HFFc6 (cell line): ENCODE measurements around the gene RAD51D. TPM values are rescaled to one million over a fixed set of nuclear protein-coding genes. Genes with fewer than 3 reads are reported as not detected.

ENCODE experiments used
- DNase-seq: peaks from one replicate; pipeline ENCODE4 v3.0.0-alpha.2; 2018
- H3K27ac Mint-ChIP-seq: 2 replicates; pipeline ENCODE4 v1.8.0; 2020; ENCODE audit warnings: mild to moderate bottlenecking, mixed read lengths
- H3K27me3 Mint-ChIP-seq: 2 replicates; pipeline ENCODE4 v1.8.0; 2021; ENCODE audit warnings: mild to moderate bottlenecking, moderate library complexity, mixed read lengths; ENCODE audit not compliant: insufficient read depth
- H3K36me3 Mint-ChIP-seq: 2 replicates; pipeline ENCODE4 v1.8.0; 2021; ENCODE audit warnings: low read depth, mixed read lengths
- H3K4me1 Mint-ChIP-seq: 2 replicates; pipeline ENCODE4 v1.8.0; 2020; ENCODE audit warnings: low read depth, mixed read lengths
- H3K4me3 Mint-ChIP-seq: 2 replicates; pipeline ENCODE4 v1.8.0; 2020; ENCODE audit warnings: mild to moderate bottlenecking, moderate library complexity, mixed read lengths
- H3K9me3 Mint-ChIP-seq: 2 replicates; pipeline ENCODE4 v1.8.0; 2020; ENCODE audit warnings: mild to moderate bottlenecking, mixed read lengths
- total RNA-seq, 6 experiments: library from RNA; stranded (reverse); fragmentation: NEBNext Ultra II Directional; extraction: Animal tissue kit (Norgen Biotek cat#: 25700); gene quantifications; 2 replicates in 1 of 6; 3 replicates in 5 of 6; pipeline ENCODE4 v1.2.3, GENCODE V29; 2021
- TF ChIP-seq, protein P1 (sequence below): fragments of 200-600 bp; sonication (generic); IDR thresholded peaks from 2 replicates; pipeline ENCODE4 v1.5.0; 2021; ENCODE audit warnings: antibody characterized with exemption, mild to moderate bottlenecking

Gene RAD51D
- total RNA-seq, 6 experiments from 2014 or later: 8.9 to 14.1 (median 12.7) TPM

DNA sequence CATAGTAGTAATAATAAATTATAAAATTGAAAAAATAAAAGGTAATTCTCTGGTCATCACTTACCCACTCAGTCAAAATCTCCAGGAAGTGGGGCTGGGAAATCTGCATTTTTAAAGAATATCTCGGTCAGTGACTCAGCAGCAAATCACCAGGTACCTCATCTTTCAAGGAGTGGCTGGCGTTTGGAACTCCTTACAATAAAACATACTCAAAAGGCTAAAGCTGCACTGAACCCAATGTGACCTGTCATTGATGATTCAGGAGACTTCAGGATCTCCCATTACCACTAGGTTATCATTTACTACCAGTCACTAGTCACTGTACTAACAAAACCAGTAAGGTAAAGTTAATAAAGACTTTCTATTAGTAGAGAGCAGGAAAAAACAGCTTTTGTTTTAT lies 34.7 kb downstream of the RAD51D start:
- peak; percentile 55 for DNase-seq
- H3K27ac Mint-ChIP-seq: peak overlapping the region; percentile 80
- H3K4me1 Mint-ChIP-seq: peaks cover 80% of the 10 kb centered on the region
- H3K27me3 Mint-ChIP-seq: no peaks in the 10 kb centered on the region; the same call in none of the 2 replicates
- peak overlapping the region; percentile 56 for H3K4me3 Mint-ChIP-seq
- TF ChIP-seq, protein P1, sequence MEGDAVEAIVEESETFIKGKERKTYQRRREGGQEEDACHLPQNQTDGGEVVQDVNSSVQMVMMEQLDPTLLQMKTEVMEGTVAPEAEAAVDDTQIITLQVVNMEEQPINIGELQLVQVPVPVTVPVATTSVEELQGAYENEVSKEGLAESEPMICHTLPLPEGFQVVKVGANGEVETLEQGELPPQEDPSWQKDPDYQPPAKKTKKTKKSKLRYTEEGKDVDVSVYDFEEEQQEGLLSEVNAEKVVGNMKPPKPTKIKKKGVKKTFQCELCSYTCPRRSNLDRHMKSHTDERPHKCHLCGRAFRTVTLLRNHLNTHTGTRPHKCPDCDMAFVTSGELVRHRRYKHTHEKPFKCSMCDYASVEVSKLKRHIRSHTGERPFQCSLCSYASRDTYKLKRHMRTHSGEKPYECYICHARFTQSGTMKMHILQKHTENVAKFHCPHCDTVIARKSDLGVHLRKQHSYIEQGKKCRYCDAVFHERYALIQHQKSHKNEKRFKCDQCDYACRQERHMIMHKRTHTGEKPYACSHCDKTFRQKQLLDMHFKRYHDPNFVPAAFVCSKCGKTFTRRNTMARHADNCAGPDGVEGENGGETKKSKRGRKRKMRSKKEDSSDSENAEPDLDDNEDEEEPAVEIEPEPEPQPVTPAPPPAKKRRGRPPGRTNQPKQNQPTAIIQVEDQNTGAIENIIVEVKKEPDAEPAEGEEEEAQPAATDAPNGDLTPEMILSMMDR: no peak
- H3K9me3 Mint-ChIP-seq: no peaks in the 10 kb centered on the region
- H3K36me3 Mint-ChIP-seq: no peaks in the 10 kb centered on the region

DNA sequence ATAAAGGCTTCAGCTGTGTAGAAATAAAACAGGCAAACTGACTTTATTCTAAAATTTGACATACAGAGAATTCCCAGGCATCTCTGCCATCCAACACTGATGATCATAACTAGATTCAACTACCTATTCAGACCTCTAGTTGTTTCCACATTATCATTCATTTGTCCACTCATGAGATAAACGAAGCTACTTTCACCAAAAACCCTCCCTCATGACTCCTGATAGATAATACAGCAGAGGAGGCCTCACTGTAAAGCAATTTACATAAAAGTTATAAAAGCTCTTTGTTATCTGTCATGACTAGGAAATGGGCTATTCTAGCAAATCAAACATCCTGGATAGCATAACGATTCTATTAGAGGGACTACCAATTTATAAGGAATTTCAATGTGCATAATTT lies 36.6 kb downstream of the RAD51D start:
- H3K36me3 Mint-ChIP-seq: no peaks in the 10 kb centered on the region
- H3K9me3 Mint-ChIP-seq: no peaks in the 10 kb centered on the region
- H3K4me1 Mint-ChIP-seq: peaks cover 80% of the 10 kb centered on the region
- DNase-seq: no peak
- no peaks in the 10 kb centered on the region; the same call in 1 of the 2 replicates for H3K27me3 Mint-ChIP-seq
- H3K27ac Mint-ChIP-seq: peak overlapping the region; percentile 56
- TF ChIP-seq, protein P1: no peak
- peak overlapping the region; percentile 25 for H3K4me3 Mint-ChIP-seq

DNA sequence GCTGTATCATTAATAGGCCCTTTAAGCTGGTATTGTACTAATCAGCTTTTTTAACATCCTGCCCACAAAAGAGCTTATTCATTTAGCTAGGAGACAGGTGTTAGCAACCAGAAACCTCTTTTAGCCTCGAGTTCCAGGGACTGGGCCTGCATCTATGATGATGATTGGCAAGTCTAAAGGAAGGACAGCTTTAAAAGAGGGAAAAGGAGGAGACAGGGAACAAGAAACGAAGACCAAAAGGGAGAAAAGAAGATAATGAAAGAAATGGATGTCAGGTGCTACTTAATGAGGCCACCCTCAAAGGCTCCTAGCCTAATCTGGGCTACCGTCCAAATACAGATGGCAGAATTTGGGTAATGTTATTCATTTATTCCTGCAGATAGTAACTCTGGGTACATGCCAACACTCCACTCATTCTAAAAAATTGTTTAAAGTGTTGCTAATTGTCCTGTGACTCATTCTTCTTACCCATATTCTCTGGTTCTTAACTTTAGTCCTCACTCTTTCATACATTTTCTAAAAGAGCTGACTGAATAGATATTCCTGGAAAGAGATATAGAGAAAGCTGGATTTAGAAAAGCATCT lies 37.5 kb downstream of the RAD51D start:
- no peaks in the 10 kb centered on the region for H3K27me3 Mint-ChIP-seq
- no peaks in the 10 kb centered on the region for H3K9me3 Mint-ChIP-seq
- peak; percentile 84 for DNase-seq
- H3K36me3 Mint-ChIP-seq: no peaks in the 10 kb centered on the region
- H3K4me1 Mint-ChIP-seq: peaks cover 71% of the 10 kb centered on the region
- TF ChIP-seq, protein P1: no peak
- H3K27ac Mint-ChIP-seq: peak overlapping the region; percentile 39
- H3K4me3 Mint-ChIP-seq: peak overlapping the region; percentile 24

DNA sequence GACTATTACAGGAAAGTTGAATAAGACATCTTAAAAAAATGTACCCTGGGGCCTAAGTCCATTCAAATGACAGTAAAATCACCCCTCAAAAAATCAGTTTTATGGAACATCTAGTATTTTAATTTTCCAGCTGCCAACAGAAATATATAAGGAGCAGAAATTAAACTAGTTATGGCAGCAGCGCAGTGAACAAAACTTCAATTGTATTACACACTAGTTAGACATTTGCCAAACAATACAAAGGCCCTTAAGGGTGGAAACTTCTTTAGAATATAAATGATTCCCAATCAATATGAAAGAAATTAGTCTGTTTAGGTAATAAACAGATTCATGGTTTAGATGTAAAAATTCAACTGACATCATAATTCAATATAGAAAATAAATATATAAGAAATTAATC lies 38.0 kb downstream of the RAD51D start:
- Mint-ChIP-seq H3K4me3 (no peak overlapping the region), H3K27me3 (no peaks in the 10 kb centered on the region), H3K27ac (no peak overlapping the region), H3K36me3 (no peaks in the 10 kb centered on the region), H3K4me1 (peaks cover 66% of the 10 kb centered on the region), H3K9me3 (no peaks in the 10 kb centered on the region)
- DNase-seq: no peak
- TF ChIP-seq, protein P1: no peak

DNA sequence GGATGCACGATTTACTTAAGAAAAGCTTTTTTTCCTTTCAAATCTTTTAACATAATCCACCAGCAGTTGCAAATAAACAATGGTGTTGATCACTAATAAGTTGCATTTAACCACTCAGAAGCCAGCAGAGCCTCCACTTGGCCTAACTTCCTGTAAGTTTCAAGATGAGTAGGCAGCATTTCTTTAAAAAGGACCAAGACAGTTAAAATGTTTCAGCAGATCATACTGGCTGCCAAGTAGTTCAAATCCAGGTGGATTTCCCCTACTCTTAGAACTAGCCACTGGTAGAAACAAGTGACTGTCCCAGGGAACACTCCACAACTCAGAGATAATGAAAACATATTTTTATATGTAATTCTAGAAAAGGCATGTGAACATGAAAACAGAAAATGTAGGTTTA lies 39.1 kb downstream of the RAD51D start:
- DNase-seq: no peak
- Mint-ChIP-seq H3K27ac (no peak overlapping the region), H3K27me3 (no peaks in the 10 kb centered on the region), H3K4me3 (no peak overlapping the region), H3K4me1 (peaks cover 56% of the 10 kb centered on the region), H3K9me3 (no peaks in the 10 kb centered on the region), H3K36me3 (no peaks in the 10 kb centered on the region)
- TF ChIP-seq, protein P1: no peak
